8988T (cell line): ENCODE measurements around the gene ARFGEF3.

ENCODE experiments used
- DNase-seq: peaks from one replicate; pipeline ENCODE4 v3.0.0; 2011

The ARFGEF3 gene

DNA sequence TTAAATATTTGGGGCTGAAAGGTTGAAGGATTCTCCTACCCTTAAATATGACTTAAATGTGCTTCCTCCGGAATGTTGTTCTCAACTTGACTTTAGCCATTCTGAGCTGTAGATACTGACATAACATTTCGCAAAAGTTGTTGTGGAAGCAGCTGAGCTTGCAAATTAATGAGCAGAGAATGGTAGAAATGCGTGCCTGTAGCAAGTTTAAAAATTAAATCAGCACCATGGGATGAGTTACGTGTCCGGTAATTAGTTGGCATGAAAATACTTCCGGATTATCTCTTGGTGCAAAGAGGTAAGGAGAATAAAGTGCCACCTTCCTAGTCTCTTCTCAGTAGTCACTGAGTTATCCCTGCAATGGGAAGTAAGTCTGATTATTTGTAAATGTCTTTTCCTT, 80.2 kb downstream of the ARFGEF3 start:
- DNase-seq: no peak

DNA sequence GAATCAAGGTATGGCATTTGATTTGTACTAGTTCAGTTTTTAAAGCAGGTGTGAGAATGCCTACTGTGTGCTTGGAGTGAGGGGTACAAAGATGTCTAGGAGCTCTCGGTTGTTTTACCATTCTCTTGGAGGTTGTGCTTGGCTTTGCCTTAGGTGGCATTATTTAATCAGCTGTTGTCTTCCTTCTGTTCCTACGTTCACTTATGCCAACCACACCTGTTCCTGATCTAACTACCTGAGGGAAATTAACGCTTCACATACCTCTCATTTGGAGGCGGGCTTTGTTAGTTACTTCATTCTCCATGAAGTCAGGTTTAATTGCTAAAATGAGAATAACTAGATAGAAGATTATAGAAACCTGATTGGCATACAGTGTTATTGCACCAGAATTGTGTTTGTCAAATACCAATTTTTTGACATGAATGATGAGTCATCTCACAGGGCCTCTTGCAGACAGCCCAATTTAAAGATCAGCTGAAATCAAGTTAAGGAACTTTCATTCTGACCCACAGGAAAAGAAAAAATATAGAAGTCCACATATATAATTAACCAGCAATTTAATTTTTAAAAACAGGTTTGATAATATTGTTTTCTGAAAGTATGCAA, 81.4 kb downstream of the ARFGEF3 start:
- DNase-seq: no peak

DNA sequence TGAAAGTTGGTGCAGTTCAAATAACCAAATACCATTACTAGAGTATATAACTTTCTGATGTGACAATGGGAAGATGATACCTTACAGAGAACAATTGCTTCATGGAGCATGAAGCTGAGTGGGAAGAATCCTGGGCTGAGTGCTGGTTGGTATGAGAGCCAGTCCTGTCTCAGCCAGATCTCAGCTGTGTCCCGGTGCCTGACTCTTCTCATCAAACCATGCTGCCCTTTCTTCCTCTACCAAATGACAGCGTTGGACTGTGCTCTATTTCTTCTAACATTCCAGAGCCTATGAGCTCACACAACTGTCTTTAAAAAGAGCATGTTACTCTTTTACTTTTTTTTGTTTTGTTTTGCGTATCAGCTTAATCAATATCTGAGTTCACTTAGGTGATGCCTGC, 84.0 kb downstream of the ARFGEF3 start:
- DNase-seq: no peak

DNA sequence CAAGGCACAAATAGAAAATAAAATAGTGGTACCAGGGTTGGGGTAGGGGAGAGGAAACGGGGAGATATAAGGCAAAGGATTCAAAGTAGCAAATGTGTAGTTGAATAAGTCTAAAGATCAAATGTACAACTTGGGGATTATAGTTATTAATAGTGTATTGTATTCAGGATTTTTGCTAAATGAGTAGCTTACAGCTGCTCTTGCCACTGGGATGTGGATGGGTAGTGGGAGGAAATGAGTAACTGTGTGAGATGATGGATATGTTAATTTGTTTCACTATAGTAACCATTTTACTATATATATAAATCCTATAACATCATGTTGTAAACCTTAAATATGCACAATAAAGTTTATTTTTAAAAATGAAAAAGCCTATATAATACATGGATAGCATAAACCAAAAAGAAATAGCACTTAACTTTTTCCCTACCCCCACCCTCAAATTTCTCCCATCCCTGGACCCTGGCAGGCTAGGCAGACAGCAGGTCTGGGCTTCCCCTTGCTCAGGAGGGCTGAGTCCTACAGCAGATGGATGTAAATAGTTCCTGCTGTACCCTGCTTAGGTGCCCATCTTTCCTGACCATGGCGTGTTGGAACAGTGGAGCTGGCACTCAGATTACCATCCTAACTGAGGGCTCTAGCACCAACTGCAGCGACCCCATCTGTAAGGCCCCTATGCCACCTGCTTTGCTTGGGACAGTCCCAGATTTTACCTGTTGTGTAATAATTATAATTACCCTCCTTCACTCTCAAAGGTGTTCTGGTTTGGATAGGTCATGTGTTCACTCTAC, 85.1 kb downstream of the ARFGEF3 start:
- DNase-seq: no peak

DNA sequence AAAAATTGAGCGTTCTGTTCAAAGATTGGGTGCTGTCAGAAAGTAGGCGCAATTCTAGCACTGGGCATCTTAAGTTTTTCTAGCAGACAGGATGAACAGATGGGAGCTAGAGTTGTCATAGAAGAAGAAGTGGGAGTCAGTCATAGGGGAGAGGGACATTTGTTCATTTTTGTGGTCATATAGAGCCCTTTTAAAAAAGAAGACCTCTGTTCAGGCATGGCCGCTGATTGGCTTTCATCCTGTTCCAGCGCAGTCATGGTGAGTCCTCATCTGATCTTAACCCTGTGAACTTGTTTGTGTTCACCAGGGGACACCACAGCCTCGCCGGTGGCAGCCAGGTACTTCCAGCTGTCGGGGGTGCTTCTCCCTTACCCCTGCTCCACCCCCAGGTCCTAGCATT, 86.3 kb downstream of the ARFGEF3 start:
- DNase-seq: no peak

DNA sequence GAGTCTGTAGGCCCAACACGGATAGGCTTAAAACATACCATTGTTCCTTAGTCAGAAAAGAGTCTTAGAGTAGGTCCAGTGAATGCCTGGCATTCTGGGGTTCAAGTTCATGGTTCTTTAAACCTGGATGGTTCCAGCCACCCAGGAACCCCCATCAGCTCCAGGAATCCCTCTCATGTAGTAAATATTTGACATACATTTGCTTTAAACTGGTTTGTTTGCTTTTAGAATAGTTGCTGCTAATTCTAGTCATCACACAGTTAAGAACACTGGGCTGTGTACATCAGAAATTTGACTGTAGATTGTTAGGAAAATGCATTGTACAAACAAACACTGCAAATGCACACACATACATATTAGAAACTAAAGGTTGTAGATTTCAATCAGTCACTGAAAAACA, 87.1 kb downstream of the ARFGEF3 start:
- no peak for DNase-seq

DNA sequence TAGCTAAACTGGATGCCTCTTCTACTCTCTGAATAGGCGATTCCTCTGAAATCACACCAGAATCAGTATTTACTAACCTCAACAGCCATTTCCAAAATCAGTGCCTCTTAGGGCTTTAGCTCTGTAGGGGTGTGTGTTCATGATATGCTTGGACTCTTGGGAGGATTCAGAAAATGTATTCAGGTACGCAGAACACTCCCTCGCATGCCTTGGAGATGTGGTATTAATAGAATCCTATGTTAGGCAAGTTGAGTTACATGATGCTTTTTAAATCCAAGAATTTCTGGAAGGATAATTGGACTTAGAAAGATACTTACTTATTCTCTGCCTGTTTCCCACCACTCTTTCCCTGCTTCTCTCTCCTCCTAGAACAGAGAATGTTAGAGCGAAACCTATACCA, 88.3 kb downstream of the ARFGEF3 start:
- no peak for DNase-seq

DNA sequence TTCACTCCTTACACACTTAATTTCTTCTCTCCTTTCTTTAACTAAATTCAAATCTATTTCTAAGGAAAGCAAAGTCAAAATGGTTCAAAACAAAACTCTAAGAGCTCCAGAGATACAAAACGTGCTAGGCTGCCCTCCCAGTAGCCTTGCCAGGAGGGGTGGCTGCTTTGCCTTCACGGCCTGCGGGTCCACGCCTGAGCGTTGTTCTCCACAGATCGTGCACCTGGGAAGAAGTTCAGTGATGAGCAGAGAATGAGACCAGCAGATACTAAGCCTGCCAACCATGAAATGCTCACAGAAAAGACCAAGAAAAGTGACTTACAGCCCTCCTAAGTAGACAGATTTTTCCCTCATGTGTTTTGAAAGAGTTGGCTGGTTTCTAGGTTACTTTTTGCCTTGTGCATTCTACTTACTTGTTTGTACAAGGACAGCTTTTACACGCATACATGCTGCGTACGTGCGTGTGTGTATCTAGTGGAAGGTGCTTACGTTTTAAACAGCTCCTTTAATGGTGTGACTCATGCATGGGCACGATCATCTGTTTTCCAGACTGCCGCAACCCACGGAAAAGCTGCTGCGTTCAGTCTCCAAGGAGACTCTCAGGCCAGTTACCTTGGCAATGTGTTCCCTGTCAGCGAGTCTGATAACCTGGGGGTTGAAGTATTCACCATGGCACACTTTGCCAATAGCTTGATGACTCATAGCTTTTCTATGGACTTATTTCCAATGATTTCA, 88.9 kb downstream of the ARFGEF3 start:
- DNase-seq: no peak

DNA sequence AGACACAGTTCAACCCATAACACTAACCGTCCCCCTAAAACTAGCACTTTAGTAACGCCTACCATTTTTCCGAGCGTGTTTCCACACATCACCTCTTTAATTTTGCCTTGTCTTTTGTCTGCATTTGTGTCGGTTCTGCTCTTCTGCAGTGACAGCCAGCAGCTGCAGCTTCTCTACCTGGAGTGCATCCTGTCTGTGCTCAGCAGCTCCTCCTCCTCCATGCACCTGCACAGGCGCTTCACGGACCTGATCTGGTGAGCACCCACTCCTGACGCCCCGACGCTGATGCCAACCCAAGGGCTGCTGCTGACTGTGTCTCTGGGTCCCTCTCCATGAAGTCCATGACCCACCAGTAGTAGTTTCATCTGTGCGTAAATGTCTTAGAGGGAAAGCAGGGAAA, 92.0 kb downstream of the ARFGEF3 start:
- DNase-seq: no peak

DNA sequence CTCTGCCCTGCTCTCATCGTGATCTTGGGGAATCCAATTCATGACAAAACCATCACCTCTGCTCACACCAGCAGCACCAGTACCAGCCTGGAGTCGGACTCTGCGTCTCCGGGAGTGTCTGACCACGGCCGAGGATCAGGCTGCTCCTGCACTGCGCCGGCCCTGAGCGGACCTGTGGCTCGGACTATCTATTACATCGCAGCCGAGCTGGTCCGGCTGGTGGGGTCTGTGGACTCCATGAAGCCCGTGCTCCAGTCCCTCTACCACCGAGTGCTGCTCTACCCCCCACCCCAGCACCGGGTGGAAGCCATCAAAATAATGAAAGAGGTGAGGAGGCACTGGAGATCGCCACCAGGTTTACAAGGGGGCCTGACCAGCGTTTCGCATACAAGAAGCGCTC, 93.7 kb downstream of the ARFGEF3 start:
- no peak for DNase-seq

DNA sequence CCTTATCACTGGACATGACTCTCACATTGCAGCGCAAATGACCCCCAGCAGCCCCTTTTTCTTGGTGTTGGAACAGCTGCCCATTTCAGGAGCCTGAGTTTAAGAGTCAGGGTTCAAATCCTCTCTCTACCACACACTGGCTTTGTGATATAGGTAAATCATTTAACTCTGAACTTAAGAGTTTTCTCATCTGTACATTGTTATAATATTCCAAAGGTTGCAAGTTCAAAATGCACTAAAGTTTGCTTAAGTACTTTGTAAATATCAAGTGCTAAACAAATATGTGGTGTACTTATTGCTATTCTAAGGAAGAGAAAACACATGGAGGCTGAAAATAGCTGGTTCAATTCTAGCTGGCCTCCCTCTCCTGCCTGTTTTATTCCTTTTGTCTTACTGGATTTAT, 95.9 kb downstream of the ARFGEF3 start:
- DNase-seq: no peak

DNA sequence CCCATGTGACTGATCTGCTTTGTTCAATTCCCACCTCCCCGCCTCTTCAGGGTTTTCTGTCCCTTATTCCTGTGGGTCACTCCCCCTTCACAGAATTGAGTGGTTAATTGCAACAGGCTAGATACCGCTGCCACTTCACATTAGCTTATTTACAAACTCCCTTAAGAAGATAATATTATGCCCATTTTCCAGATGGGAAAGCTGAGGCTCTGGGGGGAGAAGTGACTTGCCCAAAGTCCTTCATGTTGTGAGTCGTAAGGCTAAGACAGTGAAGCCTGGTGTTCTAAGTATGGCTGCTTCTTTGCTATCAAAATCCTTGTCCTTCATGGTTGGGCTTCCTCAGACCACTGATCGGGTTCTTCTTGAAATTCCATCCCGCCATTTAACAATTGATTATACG, 96.5 kb downstream of the ARFGEF3 start:
- DNase-seq: no peak

DNA sequence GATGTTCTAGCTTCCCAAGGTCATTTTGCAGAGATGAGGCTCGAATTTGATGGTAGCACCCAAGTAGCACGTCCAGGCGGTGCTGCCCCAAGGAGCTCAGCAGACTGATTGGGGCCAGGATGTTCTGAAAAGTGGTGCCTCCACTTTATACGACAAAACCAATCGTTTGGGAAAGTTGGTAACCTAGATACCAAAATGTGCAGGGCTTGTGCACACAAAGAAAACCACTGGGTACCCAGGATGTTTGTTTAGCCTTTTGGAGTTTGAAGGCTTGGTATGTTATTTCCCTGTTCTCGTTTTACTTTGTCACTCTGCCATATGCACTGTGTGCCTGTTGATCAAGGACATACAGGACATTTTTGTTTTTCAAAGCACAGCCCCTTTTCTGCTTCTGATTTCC, 97.3 kb downstream of the ARFGEF3 start:
- no peak for DNase-seq

DNA sequence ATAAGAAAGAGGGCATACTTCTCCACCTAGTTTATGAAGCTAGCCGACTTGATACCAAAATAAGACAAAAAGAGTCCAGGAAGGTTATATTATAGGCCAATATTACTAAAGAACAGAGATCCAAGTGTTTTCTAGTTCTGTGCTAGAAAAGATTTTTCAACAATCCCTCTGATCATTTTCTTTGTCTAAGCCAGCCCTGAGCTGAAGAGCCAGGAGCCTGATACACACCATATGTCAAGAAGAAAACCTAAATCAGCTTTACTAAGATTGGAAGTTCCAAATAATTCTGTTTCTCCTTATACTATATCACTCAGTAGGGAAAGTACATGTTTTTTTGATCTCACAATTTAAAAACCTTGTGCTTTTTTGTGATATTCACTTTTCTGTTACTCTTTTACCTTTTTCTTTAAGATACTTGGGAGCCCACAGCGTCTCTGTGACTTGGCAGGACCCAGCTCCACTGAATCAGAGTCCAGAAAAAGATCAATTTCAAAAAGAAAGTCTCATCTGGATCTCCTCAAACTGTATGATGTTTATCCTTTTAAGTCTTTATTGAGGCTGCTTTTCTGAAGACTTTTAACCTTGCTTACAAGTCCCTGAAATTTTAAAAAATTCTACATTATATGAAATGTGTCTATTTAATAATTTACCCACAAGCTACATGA, 99.5 kb downstream of the ARFGEF3 start:
- DNase-seq: no peak

DNA sequence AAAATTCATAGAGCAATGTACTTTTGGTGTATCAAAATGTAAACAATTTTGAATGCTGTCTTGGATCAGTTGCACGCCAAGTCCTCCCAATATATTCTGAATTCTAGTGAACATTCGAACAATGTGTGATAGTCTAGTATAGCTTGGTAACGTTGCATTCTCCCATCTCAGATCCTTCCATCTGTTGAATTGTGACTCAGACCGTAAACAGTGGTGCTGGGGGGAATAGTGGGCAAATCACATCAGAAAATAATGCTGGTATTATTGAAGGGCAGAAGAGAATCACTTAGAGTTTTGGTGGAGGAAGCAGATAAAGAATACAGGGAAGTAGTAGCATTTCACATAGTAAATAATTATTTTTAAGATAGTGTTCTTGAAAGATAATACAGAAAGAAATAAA, 102.2 kb downstream of the ARFGEF3 start:
- DNase-seq: no peak

DNA sequence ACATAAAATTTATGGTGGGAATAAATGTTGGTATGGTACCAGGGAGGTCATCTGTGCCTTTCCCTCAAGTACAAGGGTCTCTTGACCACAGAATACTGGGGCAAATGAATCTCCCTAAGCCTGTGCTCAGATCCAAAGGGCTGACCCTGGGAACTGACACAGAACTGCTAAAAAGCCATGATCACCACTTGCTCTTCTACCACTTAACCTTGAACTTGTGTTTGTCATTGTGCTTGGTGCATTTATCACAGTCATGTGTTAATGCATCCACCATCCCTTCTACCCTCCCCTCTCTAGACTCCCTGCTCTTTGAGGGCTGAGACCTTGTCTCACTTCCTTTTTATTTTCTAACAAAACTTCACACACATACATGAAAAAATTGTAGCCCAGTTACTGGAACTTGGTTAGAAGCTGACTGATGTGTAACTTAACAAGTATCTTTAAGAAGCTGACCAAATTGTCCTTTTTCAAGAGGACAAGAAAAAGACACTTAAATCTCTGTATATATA, 102.7 kb downstream of the ARFGEF3 start:
- DNase-seq: no peak

DNA sequence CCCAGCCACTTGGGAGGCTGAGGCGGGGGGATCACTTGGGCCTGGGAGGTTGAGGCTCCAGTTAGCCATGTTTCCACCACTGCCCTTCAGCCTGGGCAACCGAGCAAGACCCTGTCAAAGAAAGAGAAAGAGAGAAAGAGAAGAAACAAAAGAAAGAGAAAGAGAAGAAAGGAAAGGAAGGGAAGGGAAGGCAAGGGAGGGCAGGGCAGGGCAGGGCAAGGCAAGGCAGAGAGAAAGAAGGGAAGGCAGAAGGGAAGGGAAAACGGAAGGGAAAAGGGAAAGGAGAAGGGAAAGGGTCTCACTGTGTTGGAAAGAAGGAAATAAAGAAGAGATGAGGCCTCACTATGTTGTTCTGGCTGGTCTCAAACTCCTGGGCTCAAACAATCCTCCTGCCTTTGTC, 104.4 kb downstream of the ARFGEF3 start:
- DNase-seq: no peak

DNA sequence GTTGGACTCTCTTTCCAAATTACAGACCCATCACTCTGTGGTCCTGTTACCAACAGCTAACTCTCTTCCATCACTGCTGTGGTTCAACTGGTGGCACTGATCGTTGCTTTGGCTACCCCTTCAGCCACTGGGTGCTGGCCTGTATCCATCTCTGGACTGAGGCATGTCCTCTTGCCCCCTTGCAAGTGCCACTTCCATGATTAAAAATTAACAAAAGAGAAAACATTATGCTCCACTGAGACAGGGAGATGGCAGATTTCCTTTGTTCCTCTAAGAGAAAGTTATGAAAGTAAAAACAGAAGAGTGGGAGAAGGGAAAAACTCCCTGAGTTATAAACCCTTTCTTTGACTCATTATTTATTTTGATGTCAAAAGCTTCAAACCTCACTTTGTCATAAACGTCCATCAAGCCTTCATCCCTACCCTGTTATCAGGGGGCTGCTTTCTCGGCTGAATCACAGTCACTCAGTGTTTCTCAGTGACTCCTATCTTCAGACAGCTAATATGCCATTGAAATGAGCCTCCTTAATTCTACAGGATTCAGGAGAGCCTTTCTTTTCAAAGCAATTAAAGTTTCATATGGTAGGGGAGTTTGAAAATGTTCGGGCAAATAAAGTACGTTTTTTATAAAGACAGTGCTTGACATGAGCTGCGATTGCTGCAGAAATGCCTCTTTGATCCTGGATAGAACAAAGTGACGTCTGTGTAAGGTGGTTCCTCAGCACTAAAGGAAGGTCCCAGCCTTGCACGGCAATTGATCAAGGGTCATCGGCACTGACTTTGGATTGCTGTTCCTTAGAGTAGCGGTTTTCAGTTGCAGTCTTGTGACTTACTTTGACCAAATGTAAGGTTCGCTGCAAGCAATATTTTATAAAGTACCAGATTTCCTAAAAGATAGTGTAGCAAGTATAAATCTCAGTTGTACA, 106.5 kb downstream of the ARFGEF3 start:
- no peak for DNase-seq

DNA sequence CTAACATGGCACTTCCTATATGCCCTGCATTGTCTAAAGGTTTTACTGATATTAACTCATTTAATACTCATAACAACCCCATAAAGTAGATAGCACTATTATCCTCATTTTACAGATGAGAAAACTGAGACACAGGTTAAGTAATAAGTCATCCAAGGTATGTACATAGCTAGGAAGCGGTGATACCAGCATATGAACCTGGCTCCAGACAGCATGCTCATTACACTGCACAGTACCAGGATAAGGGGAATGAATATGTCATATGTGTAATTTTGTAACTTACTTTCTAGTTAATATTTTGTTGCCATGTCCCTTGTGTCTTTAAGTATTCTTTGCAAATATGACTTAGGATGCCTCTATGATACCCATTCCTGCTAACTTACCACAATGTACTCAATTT, 109.7 kb downstream of the ARFGEF3 start:
- no peak for DNase-seq

DNA sequence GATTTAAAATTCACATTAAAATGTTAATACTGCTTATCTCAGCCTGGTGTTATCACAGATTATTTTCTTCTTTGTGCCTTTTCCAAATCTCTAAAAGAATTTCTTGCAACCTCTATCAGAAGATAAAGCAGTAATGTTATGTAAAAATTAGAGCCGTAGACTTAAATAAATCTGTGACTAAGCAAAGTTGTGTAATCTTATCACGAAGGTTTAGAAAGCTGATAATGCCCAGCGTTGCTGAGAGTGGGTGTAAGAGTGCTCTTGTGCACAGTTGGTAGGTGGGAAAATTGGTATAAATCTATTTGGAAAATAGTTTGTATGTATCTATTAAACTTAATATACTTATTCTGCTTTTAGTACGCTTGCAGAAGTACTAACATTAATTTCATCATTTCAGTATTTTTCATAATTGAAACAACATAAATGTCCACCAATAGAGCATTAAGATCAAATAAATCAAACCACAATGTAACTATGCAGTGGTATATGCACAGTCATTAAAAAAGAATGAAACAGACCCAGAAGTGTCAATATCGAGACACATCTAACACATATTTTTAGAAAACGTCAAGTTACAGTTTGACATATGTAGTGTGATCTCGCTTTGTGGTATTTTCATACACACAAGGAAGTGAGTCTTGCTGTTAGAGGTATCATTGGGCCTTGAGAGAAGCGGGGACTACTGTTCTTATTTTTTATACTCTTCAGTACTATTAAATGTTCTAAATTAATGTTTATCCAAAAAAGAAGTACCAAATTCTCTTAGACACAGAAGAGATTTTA, 111.0 kb downstream of the ARFGEF3 start:
- DNase-seq: no peak

DNA sequence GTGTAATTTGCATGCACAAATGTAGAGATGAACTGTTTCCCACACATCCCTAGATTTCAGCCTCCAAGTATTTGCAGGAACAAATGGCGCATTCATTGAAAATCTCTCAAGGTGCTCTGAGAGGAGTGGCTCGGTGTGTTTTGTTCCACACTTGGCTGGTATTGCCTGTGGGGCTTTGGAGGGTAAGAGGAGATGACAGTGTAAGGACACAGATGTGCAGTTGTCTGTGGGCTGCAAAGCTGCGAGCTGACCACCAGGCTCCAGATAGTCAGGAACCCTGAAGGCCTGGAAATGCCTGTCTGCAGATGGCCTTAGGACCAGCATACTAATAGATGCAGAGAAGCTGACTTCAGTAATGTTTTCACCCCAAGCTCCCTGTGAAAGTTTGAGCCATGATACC, 114.2 kb downstream of the ARFGEF3 start:
- DNase-seq: no peak

DNA sequence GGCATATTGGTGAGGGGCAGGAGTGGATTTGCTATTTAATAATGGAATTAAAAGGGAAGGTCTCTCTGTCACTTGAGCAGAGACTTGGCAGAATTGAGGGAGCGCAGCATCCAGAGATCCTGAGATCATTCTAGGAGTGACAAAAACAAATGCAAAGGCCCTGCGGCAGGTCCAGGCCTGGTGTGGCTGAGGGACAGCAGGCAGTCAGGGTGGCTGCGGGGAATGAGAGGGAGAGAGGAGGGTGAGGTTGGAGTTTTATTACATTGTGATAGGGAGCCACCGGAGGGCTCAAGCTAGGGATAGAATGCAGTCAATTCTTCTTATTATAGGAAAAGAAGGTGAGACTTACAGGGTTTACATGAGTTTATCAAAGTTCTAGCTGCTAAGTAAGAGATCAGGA, 116.1 kb downstream of the ARFGEF3 start:
- DNase-seq: no peak
